Astrocyte of the spinal cord (primary cell): ENCODE measurements around the gene DISC1.

Source experiments
- DNase-seq: peaks from one replicate; pipeline ENCODE4 v3.0.0; 2011; ENCODE audit warnings: low read depth, low spot score
- H3K4me3 ChIP-seq: 2 replicates; pipeline ENCODE4 v1.5.1; 2011; ENCODE audit warnings: low read depth, mild to moderate bottlenecking, low read length, moderate library complexity
- in situ Hi-C: cut with HindIII; loops from 2 replicates; pipeline ENCODE4 v1.10.0; 2017; ENCODE audit warnings: low sequenced_read_pairs
- TF ChIP-seq, protein P1 (sequence below): IDR thresholded peaks from 2 replicates; pipeline ENCODE4 v1.5.1; 2012; ENCODE audit warnings: low read depth, mild to moderate bottlenecking, low read length, inconsistent platforms

DISC1 gene

DNA sequence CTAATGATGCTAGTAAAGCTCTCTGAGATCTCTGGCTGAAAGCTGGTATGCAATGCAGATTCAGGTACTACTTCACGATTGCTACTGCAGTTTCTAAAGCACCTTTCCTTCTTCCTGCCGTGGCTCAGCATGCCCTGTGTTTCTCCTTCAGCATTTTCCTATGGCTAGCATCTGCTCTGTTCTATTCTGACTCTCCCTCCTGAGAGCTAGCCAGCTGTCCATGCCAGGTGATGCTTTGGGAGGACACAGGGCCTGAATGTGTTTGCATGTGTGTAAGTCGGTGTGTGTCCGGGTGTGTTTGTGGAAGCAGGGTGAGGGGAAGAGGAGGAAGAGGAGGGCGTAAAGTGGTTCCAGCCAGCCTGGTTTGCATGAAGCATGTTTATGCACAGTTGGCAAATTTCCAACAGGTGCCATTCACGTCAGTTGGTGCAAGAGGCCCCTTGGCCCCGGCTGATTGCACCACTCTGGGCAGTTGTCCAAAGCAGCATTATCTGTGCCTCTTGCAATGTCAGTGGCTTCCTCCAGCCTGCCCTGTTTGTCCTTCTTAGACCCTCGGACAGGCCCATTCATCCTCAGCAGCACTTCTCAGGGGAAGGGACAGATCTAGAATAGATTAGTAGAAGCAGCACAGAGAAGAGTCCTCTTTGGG, 433.3 kb downstream of the DISC1 start:
- H3K4me3 ChIP-seq, result no peak overlapping the region
- in situ Hi-C loops, result no loop called here

DNA sequence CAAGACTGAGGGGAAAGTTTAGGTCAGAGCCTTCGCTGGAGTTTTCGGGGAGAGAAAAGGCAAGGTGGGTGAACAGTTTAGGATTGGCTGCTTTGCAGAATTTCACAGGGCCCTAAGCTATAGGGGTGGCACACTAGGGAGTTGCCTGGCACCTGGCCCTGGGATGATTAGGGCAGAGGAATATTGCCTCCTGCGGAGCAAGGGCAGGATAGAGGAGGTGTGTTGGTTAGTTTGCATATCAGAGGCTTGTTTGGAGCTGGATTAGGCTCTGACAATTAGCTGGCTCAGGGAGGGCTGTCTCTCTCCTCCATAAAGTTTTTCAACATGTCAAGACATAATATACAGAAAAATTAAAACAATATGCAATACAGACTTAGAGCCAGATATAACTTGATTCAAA, 436.4 kb downstream of the DISC1 start:
- no peak overlapping the region for H3K4me3 ChIP-seq
- TF ChIP-seq, protein P1, sequence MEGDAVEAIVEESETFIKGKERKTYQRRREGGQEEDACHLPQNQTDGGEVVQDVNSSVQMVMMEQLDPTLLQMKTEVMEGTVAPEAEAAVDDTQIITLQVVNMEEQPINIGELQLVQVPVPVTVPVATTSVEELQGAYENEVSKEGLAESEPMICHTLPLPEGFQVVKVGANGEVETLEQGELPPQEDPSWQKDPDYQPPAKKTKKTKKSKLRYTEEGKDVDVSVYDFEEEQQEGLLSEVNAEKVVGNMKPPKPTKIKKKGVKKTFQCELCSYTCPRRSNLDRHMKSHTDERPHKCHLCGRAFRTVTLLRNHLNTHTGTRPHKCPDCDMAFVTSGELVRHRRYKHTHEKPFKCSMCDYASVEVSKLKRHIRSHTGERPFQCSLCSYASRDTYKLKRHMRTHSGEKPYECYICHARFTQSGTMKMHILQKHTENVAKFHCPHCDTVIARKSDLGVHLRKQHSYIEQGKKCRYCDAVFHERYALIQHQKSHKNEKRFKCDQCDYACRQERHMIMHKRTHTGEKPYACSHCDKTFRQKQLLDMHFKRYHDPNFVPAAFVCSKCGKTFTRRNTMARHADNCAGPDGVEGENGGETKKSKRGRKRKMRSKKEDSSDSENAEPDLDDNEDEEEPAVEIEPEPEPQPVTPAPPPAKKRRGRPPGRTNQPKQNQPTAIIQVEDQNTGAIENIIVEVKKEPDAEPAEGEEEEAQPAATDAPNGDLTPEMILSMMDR, result no peak
- DNase-seq, result no peak
- in situ Hi-C loops, result no loop called here

More for the DNA sequence above, 433.3 kb downstream of the DISC1 start:
- no peak for DNase-seq
- TF ChIP-seq, protein P1, result no peak

DNA sequence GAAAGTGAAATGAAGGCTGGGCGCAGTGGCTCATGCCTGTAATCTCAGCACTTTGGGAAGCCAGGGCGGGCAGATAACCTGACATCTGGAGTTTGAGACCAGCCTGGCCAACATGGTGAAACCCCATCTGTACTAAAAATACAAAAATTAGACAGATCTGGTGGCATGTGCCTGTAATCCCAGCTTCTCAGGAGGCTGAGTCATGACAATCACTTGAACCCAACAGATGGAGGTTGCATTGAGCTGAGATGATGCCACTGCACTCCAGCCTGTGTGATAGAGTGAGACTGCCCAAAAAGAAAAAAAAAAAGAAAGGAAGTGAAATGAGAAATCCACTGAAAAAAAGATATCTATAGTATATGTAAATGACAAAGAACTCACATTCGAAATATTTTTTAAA, 439.9 kb downstream of the DISC1 start:
- no peak overlapping the region for H3K4me3 ChIP-seq
- TF ChIP-seq, protein P1, result no peak
- no peak for DNase-seq

DNA sequence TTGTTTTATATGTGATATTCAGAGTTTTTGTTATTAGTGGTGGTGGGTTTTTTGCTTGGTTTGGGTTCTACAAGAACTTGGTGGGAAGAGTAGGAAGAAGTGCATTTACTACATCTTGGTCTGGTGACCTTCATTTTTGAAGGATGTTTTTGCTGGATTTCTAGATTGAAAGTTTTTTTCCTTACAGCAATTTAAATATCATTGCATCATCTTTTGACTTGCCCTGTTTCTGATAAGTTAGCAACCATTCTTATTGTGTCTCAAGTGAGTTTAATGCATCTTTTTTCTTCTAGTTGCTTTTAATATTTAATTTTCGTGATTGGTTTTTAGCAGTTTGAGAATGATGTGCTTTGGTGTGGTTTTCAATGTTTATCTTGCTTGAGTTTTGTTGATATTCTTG, 447.7 kb downstream of the DISC1 start:
- in situ Hi-C loops, result no loop called here
- no peak for DNase-seq
- TF ChIP-seq, protein P1, result no peak
- no peak overlapping the region for H3K4me3 ChIP-seq

More for the DNA sequence above, 439.9 kb downstream of the DISC1 start:
- in situ Hi-C loops, result no loop called here

DNA sequence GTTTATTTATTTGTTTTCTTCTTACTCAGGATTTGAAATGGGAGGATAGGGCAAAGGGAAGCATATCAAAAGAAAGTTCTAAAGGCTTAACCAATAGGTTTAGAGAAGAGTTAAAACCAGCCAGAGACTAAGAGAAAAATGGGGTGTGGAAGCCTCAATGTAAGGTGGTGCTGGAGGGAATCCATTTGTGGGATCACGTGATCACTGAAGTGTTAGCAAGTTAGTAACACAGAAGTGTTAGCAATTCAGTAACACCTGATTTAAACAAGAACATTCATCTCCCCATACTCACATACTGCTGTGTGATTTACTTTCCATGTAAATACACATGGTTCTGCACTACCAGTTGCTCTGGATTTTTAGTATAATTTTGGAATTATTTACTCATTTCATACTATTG, 451.2 kb downstream of the DISC1 start:
- no peak for DNase-seq
- no peak overlapping the region for H3K4me3 ChIP-seq
- in situ Hi-C loops, result no loop called here
- TF ChIP-seq, protein P1, result no peak

DNA sequence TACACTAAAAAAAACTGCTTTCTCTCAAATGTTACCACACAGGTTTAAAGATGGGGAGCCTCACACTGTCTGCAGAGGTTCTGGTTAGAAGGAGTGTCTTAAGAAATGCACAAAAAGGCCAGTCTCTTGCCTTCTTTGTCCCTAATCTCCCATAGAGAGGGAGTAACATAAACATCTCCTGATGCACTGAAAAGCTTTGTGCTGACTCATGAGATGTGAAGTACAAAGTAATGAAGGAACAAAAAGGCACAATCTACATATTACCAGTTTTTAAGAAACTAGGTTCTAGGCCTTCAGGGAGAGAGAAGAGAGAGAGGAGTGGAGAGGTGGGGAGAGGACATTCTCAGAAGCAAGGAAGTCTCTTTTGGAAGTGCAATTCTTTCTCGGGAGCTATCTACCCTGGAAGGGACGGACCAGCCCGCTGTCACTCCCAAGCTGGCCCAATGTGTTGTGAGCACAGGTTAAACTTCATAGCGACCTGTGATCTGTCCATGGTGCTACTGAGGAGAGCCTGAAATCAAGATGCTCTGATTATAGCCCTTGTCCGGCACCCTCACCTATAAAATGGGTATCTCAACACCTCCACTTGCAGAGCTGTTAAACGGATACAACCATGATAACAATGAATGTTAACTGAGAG, 458.1 kb downstream of the DISC1 start:
- no peak overlapping the region for H3K4me3 ChIP-seq
- peak; percentile 16 for DNase-seq
- TF ChIP-seq, protein P1, result no peak
- in situ Hi-C loops, result no loop called here
